Measurements from ENCODE around the gene GPR61.
A peak's percentile ranks its signal among the peaks of the same experiment; 100 is the strongest.

Gene GPR61

DNA sequence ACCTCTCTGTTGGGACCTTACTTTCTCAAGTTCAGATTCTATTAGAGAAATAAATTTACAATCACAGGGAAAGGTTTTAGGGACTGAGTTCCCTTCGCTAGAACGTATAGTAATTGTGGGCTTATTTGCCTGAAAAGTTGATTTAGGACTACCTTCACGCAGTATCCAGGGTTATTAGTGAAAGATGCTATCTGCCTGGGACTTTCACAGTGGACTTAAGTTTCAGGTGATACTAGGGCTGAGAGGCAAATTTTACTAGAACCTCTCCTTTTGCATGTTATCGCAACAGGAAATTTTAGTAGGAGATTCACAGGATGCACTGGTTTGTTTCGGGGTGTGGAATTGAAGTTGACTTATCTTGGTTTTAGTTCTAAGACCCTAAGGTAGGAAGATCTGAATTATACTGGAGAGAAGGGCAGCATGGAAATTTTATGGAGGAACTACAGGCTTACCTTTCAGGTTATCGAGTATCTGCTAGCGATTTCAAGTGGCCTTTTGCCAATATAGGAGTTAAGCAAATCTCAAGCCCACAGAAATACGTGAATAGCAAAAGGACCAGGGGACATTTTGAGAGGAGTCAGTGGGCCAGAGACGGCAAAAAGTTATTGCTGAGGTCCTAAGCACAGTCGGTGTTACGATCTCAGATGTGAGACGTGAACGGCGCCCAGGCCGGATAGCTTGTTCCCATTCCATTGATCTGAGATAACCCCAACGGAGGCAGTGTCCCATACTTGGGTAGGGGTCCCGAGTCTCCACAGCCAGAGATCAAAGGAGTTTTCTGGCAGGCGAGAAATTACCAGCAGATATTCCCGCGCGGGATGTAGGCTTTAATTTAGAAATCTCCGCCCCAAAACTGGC lies 8.0 kb downstream of the GPR61 start:
- no peaks in the 10 kb centered on the region for H3K27me3 ChIP-seq (ENCODE audit: control insufficient read depth in 1 of 2, insufficient read depth in 2 of 2, low read length in 2 of 2)
- no peaks in the 10 kb centered on the region for H3K9me3 ChIP-seq (ENCODE audit: control insufficient read depth in 1 of 2, low read length in 2 of 2)
- H3K9ac ChIP-seq (ENCODE audit: low read depth in 1 of 2, low read length in 2 of 2): peak overlapping the region; percentile 87 to 99
- H3K4me1 ChIP-seq (ENCODE audit: control insufficient read depth in 1 of 2, insufficient read depth in 2 of 2, low read length in 2 of 2): peaks cover 17 to 51% of the 10 kb centered on the region in 2 donors
- peak overlapping the region; percentile 98 for H3K27ac ChIP-seq (ENCODE audit: low read depth, low read length)
- peak overlapping the region; percentile 84 to 94 for H3K4me3 ChIP-seq (ENCODE audit: low read depth in 1 of 2, low read length in 2 of 2)
- H3K36me3 ChIP-seq (ENCODE audit: control insufficient read depth in 1 of 2, insufficient read depth in 2 of 2, low read length in 2 of 2): no peaks in the 10 kb centered on the region

DNA sequence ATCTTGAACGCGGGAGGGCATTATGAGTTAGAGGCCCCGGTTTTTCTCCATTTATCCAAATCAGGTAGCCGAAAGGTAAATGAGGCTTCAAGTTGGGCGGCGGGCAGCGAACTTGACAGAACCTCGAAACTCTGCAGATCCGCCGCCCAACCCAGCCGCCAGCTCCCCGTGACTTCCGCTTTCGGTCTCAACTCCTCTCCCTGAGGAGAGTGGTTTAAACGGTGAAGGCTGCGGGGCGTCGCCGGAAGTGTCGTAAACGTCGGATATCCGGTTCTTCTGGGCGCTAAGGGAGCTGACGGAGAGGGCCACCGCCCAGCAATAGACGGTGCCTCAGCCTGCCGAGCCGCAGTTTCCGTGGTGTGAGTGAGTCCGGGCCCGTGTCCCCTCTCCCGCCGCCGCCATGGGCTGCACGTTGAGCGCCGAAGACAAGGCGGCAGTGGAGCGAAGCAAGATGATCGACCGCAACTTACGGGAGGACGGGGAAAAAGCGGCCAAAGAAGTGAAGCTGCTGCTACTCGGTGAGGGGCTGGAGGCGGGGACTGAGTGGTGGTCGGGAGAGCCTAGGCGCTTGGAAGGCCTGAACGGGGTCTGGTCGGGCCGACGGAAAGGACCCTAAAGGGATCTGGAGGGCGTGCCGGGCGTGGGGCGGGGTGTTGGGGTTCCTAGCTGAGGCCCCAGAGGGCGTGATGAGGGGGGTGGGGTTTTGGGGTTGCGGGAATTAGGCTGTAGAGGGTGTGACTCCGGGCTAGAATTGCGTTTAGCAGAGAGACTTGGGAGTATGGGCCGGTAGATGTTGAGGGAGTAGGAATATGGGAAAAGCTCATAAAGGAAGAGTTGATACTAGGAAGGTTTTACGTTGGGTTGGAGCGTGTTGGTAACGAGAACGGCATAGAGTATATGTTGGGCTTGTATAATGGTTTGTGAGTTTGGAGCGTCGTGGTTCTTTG lies 8.9 kb downstream of the GPR61 start, which contains the start of gene GNAI3:
GNAI3 (plus strand) TSS at position 295 of the 947 bp plus-strand sequence; CDS start at position 401, 106 bp downstream.
- Histone ChIP-seq H3K4me1 (ENCODE audit: control insufficient read depth in 1 of 2, insufficient read depth in 2 of 2, low read length in 2 of 2) (peaks cover 17 to 51% of the 10 kb centered on the region in 2 donors), H3K27ac (ENCODE audit: low read depth, low read length) (peak within 1 kb of the TSS; percentile 98), H3K4me3 (ENCODE audit: low read depth in 1 of 2, low read length in 2 of 2) (peak within 1 kb of the TSS; percentile 84 to 94), H3K27me3 (ENCODE audit: control insufficient read depth in 1 of 2, insufficient read depth in 2 of 2, low read length in 2 of 2) (no peaks in the 10 kb centered on the region), H3K36me3 (ENCODE audit: control insufficient read depth in 1 of 2, insufficient read depth in 2 of 2, low read length in 2 of 2) (no peaks in the 10 kb centered on the region), H3K9me3 (ENCODE audit: control insufficient read depth in 1 of 2, low read length in 2 of 2) (no peaks in the 10 kb centered on the region), H3K9ac (ENCODE audit: low read depth in 1 of 2, low read length in 2 of 2) (peak within 1 kb of the TSS; percentile 95 to 99)

DNA sequence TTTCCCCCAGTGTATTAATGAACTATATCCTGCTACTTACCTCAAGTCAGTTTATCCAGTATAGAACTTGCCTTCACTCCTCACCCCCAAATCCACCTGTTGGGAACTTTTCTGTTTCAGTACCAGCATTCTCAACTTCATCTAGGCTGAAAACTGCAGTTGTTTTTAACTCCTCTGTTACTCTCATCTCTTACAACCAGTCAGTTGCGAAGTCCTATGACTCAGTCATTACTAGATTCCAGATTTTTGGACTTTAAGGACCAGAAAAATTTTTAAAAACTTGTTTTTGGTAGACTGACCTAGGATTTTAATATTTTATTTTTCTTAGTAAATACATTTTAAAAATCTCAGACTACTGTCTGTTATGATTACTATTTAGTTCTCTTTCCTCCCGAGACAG lies 16.9 kb downstream of the GPR61 start:
- Histone ChIP-seq H3K27me3 (ENCODE audit: control insufficient read depth in 1 of 2, insufficient read depth in 2 of 2, low read length in 2 of 2) (no peaks in the 10 kb centered on the region), H3K9ac (ENCODE audit: low read depth in 1 of 2, low read length in 2 of 2) (no peak overlapping the region), H3K27ac (ENCODE audit: low read depth, low read length) (no peak overlapping the region), H3K4me3 (ENCODE audit: low read depth in 1 of 2, low read length in 2 of 2) (no peak overlapping the region), H3K9me3 (ENCODE audit: control insufficient read depth in 1 of 2, low read length in 2 of 2) (no peaks in the 10 kb centered on the region), H3K4me1 (ENCODE audit: control insufficient read depth in 1 of 2, insufficient read depth in 2 of 2, low read length in 2 of 2) (peaks cover 6 to 23% of the 10 kb centered on the region in 2 donors), H3K36me3 (ENCODE audit: control insufficient read depth in 1 of 2, insufficient read depth in 2 of 2, low read length in 2 of 2) (peaks cover 0 to 5% of the 10 kb centered on the region in 2 donors)

DNA sequence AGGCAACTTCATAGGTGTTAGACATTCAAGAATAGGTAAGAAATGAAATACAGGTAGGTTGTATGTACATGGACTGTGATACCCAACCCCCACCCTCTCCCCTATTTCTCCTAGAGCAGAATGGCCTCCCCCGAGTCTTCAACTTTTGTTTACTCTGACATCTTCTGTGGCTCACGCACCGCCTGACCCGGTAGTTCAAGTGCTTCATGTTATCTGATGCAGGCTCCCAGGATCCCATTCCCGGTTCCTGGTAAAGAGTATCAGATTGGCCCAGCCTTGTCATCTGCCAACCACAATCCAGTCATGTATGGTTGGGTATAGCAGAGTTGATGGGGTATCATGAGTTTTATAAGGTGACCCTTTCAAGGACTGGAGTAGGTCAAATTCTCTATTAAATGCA lies 17.8 kb downstream of the GPR61 start:
- Histone ChIP-seq H3K9me3 (ENCODE audit: control insufficient read depth in 1 of 2, low read length in 2 of 2) (no peaks in the 10 kb centered on the region), H3K4me3 (ENCODE audit: low read depth in 1 of 2, low read length in 2 of 2) (no peak overlapping the region), H3K27ac (ENCODE audit: low read depth, low read length) (no peak overlapping the region), H3K9ac (ENCODE audit: low read depth in 1 of 2, low read length in 2 of 2) (no peak overlapping the region), H3K4me1 (ENCODE audit: control insufficient read depth in 1 of 2, insufficient read depth in 2 of 2, low read length in 2 of 2) (peaks cover 6 to 21% of the 10 kb centered on the region in 2 donors), H3K27me3 (ENCODE audit: control insufficient read depth in 1 of 2, insufficient read depth in 2 of 2, low read length in 2 of 2) (no peaks in the 10 kb centered on the region), H3K36me3 (ENCODE audit: control insufficient read depth in 1 of 2, insufficient read depth in 2 of 2, low read length in 2 of 2) (peaks cover 0 to 5% of the 10 kb centered on the region in 2 donors)

DNA sequence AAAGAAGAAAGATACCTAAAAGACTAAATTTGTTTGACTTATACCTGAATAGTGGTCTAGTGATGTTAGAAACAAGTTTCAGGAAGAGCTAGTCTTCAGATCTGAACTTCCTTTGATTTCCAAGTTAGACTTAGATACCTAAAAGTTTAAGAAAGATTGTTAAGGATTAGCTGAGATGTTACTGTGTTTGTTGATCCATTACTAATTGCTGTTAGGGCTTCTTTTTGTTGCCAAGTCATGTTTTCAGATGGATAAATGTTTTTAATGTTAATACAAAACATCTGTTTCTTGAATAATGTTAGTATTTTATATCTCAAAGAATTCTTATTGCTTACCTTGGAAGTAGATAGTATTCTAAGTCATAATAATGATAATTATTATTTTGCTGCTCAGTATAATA lies 20.3 kb downstream of the GPR61 start:
- peaks cover 0 to 5% of the 10 kb centered on the region in 2 donors for H3K36me3 ChIP-seq (ENCODE audit: control insufficient read depth in 1 of 2, insufficient read depth in 2 of 2, low read length in 2 of 2)
- H3K9ac ChIP-seq (ENCODE audit: low read depth in 1 of 2, low read length in 2 of 2): no peak overlapping the region
- no peak overlapping the region for H3K4me3 ChIP-seq (ENCODE audit: low read depth in 1 of 2, low read length in 2 of 2)
- no peaks in the 10 kb centered on the region for H3K9me3 ChIP-seq (ENCODE audit: control insufficient read depth in 1 of 2, low read length in 2 of 2)
- peaks cover 12 to 39% of the 10 kb centered on the region in 2 donors for H3K4me1 ChIP-seq (ENCODE audit: control insufficient read depth in 1 of 2, insufficient read depth in 2 of 2, low read length in 2 of 2)
- H3K27ac ChIP-seq (ENCODE audit: low read depth, low read length): no peak overlapping the region
- H3K27me3 ChIP-seq (ENCODE audit: control insufficient read depth in 1 of 2, insufficient read depth in 2 of 2, low read length in 2 of 2): no peaks in the 10 kb centered on the region

DNA sequence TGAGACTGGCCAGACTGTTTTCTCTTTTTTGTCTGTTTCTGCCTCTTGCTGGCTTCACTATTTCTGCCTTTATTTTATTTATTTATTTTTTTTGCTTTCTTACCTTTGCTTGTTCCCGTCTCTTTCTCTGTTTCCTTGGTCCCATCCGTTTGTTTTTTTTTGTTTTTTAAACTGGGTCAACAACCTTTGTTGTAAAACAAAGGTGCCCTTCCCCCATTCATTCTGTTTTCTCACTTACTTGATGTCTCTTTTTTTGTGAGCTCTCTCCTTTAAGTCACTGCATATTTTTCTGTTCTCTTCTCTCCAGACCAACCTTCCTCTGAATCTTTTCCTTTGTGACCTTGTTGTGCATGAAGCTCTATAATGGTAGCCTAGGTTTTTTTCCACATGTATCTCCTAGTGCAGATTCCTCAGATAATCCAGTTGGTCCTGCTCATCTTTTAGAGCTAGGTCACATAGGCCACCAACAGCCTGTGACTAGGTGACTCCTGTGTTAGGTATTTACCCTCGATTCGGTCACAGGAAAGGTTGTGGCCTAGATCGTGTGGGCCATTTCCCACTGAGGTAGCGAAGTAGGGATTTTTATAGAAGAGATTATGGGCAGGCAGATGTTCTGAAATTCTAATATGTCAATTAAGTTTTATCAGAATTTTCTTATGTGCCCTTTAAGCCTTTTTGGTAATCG lies 24.7 kb downstream of the GPR61 start:
- Histone ChIP-seq H3K4me3 (ENCODE audit: low read depth in 1 of 2, low read length in 2 of 2) (no peak overlapping the region), H3K4me1 (ENCODE audit: control insufficient read depth in 1 of 2, insufficient read depth in 2 of 2, low read length in 2 of 2) (peaks cover 22 to 49% of the 10 kb centered on the region in 2 donors), H3K27ac (ENCODE audit: low read depth, low read length) (no peak overlapping the region), H3K27me3 (ENCODE audit: control insufficient read depth in 1 of 2, insufficient read depth in 2 of 2, low read length in 2 of 2) (no peaks in the 10 kb centered on the region), H3K9me3 (ENCODE audit: control insufficient read depth in 1 of 2, low read length in 2 of 2) (no peaks in the 10 kb centered on the region), H3K9ac (ENCODE audit: low read depth in 1 of 2, low read length in 2 of 2) (no peak overlapping the region), H3K36me3 (ENCODE audit: control insufficient read depth in 1 of 2, insufficient read depth in 2 of 2, low read length in 2 of 2) (no peaks in the 10 kb centered on the region)

DNA sequence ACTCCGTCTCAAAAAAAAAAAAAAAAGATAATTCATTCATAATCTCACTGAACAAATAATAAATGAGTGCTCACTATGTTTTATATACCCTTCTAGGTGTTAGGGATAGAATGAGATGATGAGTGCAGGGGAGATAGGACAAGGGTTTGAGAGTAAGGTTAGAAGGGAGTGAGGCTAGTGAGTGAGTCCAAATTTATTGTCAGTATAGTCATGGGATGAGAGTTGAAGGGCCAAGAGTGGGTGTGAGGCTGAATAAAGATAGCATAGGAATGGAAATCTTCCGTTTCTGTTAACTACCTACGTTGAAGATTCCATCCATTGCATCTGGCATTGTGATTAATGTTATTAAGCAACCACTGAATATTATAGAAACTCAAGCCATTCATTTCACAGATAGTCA lies 25.6 kb downstream of the GPR61 start:
- Histone ChIP-seq H3K27me3 (ENCODE audit: control insufficient read depth in 1 of 2, insufficient read depth in 2 of 2, low read length in 2 of 2) (no peaks in the 10 kb centered on the region), H3K4me1 (ENCODE audit: control insufficient read depth in 1 of 2, insufficient read depth in 2 of 2, low read length in 2 of 2) (peaks cover 23 to 51% of the 10 kb centered on the region in 2 donors)

DNA sequence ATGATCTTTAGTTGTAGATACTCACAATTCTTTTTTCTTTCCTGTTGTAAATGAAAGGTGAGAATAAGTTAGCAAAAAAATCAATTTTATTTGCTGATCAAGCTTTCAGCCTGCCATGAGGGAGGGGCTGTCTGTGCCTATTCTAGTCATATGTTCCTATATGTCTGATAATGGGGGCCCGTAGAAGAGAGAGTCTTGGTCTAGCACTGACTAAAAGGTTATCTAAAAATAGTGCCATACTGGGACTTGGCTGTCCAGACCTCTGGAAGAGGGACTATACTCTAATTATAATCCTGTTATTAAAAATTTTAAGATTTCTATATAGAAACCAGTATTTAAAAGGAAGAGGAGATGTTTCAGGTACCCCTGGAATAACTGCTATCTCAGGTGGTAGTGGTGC lies 27.3 kb downstream of the GPR61 start:
- Histone ChIP-seq H3K9ac (ENCODE audit: low read depth in 1 of 2, low read length in 2 of 2) (no peak overlapping the region), H3K4me3 (ENCODE audit: low read depth in 1 of 2, low read length in 2 of 2) (no peak overlapping the region), H3K27me3 (ENCODE audit: control insufficient read depth in 1 of 2, insufficient read depth in 2 of 2, low read length in 2 of 2) (no peaks in the 10 kb centered on the region), H3K27ac (ENCODE audit: low read depth, low read length) (no peak overlapping the region), H3K4me1 (ENCODE audit: control insufficient read depth in 1 of 2, insufficient read depth in 2 of 2, low read length in 2 of 2) (peaks cover 23 to 48% of the 10 kb centered on the region in 2 donors), H3K36me3 (ENCODE audit: control insufficient read depth in 1 of 2, insufficient read depth in 2 of 2, low read length in 2 of 2) (no peaks in the 10 kb centered on the region), H3K9me3 (ENCODE audit: control insufficient read depth in 1 of 2, low read length in 2 of 2) (no peaks in the 10 kb centered on the region)

More for the DNA sequence above, 25.6 kb downstream of the GPR61 start:
- Histone ChIP-seq H3K36me3 (ENCODE audit: control insufficient read depth in 1 of 2, insufficient read depth in 2 of 2, low read length in 2 of 2) (no peaks in the 10 kb centered on the region), H3K27ac (ENCODE audit: low read depth, low read length) (no peak overlapping the region), H3K9me3 (ENCODE audit: control insufficient read depth in 1 of 2, low read length in 2 of 2) (no peaks in the 10 kb centered on the region), H3K4me3 (ENCODE audit: low read depth in 1 of 2, low read length in 2 of 2) (no peak overlapping the region), H3K9ac (ENCODE audit: low read depth in 1 of 2, low read length in 2 of 2) (no peak overlapping the region)

DNA sequence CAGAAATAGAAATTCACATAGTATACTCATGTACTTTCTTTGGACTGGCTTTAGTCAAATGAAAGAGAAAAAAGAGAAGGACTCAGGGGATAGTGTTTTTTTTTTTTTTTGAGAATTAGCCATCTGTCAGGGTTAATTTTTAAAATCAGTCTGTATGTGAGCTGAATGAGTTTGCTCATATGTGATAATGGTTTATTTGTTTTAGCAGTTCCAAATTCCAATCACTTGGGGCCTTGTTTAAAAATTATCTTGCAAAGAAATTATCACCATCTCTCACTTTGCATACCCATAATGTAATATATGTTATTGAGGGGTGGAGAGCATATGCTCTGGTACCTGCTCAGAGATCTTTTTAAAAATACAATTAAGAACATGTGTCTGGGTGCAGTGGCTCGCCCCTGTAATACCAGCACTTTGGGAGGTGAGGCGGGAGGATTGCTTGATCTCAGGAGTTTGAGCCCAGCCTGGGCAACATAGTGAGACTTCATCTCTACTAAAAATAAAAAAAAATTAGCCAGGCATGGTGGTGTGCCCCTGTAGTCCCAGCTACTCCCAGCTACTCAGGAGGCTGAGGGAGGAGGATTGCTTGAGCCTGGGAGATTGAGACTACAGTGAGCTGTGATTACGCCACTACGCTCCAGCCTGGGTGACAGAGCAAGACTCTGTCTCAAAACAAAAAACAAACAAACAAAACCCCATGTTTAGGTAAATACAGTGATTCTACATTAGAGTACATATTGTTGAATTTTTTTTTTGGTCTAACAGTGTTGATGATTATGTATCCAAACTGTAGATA lies 28.4 kb downstream of the GPR61 start:
- peaks cover 19 to 50% of the 10 kb centered on the region in 2 donors for H3K4me1 ChIP-seq (ENCODE audit: control insufficient read depth in 1 of 2, insufficient read depth in 2 of 2, low read length in 2 of 2)

More for the DNA sequence above, 28.4 kb downstream of the GPR61 start:
- no peak overlapping the region for H3K9ac ChIP-seq (ENCODE audit: low read depth in 1 of 2, low read length in 2 of 2)
- H3K36me3 ChIP-seq (ENCODE audit: control insufficient read depth in 1 of 2, insufficient read depth in 2 of 2, low read length in 2 of 2): no peaks in the 10 kb centered on the region
- no peak overlapping the region for H3K4me3 ChIP-seq (ENCODE audit: low read depth in 1 of 2, low read length in 2 of 2)
- H3K27ac ChIP-seq (ENCODE audit: low read depth, low read length): no peak overlapping the region
- H3K27me3 ChIP-seq (ENCODE audit: control insufficient read depth in 1 of 2, insufficient read depth in 2 of 2, low read length in 2 of 2): no peaks in the 10 kb centered on the region
- no peaks in the 10 kb centered on the region for H3K9me3 ChIP-seq (ENCODE audit: control insufficient read depth in 1 of 2, low read length in 2 of 2)
